Measurements from ENCODE around the gene PROK1.
"Not testable (repeated sequence)": the region's sequence is repeated elsewhere in the genome, so short reads cannot be mapped to it uniquely, and the experiment has no call there.

DNA sequence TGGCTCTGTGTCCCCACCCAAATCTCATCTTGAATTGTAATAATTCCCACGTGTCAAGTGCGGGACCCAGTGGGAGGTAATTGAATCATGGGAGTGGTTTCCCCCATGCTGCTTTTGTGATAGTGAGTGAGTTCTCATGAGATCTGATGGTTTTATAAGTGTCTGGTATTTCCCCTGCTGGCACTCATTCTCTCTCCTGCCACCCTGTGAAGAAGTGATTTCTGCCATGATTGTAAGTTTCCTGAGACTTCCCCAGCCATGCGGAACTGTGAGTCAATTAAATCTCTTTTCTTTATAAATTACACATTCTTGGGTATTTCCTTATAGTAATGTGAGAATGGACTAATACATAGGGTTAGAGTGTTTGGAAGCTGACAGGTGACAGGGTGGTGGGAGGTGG, 11.1 kb upstream of the PROK1 start:
- TF ChIP-seq, protein P1, sequence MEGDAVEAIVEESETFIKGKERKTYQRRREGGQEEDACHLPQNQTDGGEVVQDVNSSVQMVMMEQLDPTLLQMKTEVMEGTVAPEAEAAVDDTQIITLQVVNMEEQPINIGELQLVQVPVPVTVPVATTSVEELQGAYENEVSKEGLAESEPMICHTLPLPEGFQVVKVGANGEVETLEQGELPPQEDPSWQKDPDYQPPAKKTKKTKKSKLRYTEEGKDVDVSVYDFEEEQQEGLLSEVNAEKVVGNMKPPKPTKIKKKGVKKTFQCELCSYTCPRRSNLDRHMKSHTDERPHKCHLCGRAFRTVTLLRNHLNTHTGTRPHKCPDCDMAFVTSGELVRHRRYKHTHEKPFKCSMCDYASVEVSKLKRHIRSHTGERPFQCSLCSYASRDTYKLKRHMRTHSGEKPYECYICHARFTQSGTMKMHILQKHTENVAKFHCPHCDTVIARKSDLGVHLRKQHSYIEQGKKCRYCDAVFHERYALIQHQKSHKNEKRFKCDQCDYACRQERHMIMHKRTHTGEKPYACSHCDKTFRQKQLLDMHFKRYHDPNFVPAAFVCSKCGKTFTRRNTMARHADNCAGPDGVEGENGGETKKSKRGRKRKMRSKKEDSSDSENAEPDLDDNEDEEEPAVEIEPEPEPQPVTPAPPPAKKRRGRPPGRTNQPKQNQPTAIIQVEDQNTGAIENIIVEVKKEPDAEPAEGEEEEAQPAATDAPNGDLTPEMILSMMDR (conservative IDR thresholded peaks at IDR 0.05; ENCODE audit: low read depth, low read length) = not testable (repeated sequence)
- not testable (repeated sequence) for TF ChIP-seq MAZ (IDR thresholded peaks at IDR 0.05; ENCODE audit: borderline replicate concordance, low read depth, low read length); CEBPB (IDR thresholded peaks at IDR 0.05; ENCODE audit: low read depth, low read length); RFX5 (IDR thresholded peaks at IDR 0.05; ENCODE audit: low read depth, low read length); RCOR1 (IDR thresholded peaks at IDR 0.05; ENCODE audit: insufficient replicate concordance, low read length); POLR2A (IDR thresholded peaks at IDR 0.05; ENCODE audit: low read depth, low read length); SMC3 (IDR thresholded peaks at IDR 0.05; ENCODE audit: low read depth, low read length); MAFK (IDR thresholded peaks at IDR 0.05; ENCODE audit: low read depth, low read length); RAD21 (IDR thresholded peaks at IDR 0.05; ENCODE audit: low read length); MXI1 (IDR thresholded peaks at IDR 0.05; ENCODE audit: borderline replicate concordance, low read depth, low read length); CHD1 (IDR thresholded peaks at IDR 0.05; ENCODE audit: low read depth, low read length); NFE2L2 (IDR thresholded peaks at IDR 0.05; ENCODE audit: low read depth, low read length)
- TF ChIP-seq, protein P2, sequence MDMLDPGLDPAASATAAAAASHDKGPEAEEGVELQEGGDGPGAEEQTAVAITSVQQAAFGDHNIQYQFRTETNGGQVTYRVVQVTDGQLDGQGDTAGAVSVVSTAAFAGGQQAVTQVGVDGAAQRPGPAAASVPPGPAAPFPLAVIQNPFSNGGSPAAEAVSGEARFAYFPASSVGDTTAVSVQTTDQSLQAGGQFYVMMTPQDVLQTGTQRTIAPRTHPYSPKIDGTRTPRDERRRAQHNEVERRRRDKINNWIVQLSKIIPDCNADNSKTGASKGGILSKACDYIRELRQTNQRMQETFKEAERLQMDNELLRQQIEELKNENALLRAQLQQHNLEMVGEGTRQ (IDR thresholded peaks at IDR 0.05; ENCODE audit: low read depth, low read length) = not testable (repeated sequence)
- TF ChIP-seq, protein P3, sequence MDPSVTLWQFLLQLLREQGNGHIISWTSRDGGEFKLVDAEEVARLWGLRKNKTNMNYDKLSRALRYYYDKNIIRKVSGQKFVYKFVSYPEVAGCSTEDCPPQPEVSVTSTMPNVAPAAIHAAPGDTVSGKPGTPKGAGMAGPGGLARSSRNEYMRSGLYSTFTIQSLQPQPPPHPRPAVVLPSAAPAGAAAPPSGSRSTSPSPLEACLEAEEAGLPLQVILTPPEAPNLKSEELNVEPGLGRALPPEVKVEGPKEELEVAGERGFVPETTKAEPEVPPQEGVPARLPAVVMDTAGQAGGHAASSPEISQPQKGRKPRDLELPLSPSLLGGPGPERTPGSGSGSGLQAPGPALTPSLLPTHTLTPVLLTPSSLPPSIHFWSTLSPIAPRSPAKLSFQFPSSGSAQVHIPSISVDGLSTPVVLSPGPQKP (IDR thresholded peaks at IDR 0.05; ENCODE audit: borderline replicate concordance, low read depth, low read length) = not testable (repeated sequence)
